SU-DHL-6 (cell line): ENCODE results near the gene USP24.

ENCODE experiments used
- H2AFZ ChIP-seq: fragments of 200-600 bp; sonication (generic); 2 replicates; pipeline ENCODE4 v1.6.1; 2014; ENCODE audit warnings: low read depth, mild to moderate bottlenecking, moderate library complexity, mixed read lengths, antibody characterized with exemption, low read length; ENCODE audit not compliant: severe bottlenecking
- H3F3A ChIP-seq: fragments of 200-600 bp; shearing (Covaris generic); 2 replicates; pipeline ENCODE4 v1.6.0; 2016; ENCODE audit warnings: antibody characterized with exemption, mild to moderate bottlenecking; ENCODE audit not compliant: insufficient read depth
- H3K27ac ChIP-seq: fragments of 200-600 bp; sonication (generic); 2 replicates; pipeline ENCODE4 v1.5.1; 2016; ENCODE audit warnings: low read depth, mild to moderate bottlenecking, low read length, moderate library complexity, mixed read lengths
- H3K27me3 ChIP-seq: fragments of 200-600 bp; sonication (generic), shearing (Covaris generic); 2 replicates; pipeline ENCODE4 v1.6.0; 2014; ENCODE audit warnings: mild to moderate bottlenecking, low read length
- H3K36me3 ChIP-seq: fragments of 200-600 bp; sonication (generic); 2 replicates; pipeline ENCODE4 v1.6.1; 2014; ENCODE audit warnings: mild to moderate bottlenecking, low read length, mixed read lengths
- H3K4me2 ChIP-seq: fragments of 300-600, 200-600 bp; shearing (Covaris generic), sonication (generic); 2 replicates; pipeline ENCODE4 v1.6.0; 2014; ENCODE audit warnings: low read length, low read depth, mild to moderate bottlenecking; ENCODE audit not compliant: poor library complexity, severe bottlenecking
- H3K4me3 ChIP-seq: fragments of 200-600 bp; sonication (generic); 2 replicates; pipeline ENCODE4 v1.5.1; 2014; ENCODE audit warnings: antibody characterized with exemption, low read length, mild to moderate bottlenecking, mixed read lengths; ENCODE audit not compliant: insufficient read depth, poor library complexity, severe bottlenecking
- H3K79me2 ChIP-seq: fragments of 200-600 bp; sonication (generic); 2 replicates; pipeline ENCODE4 v1.6.1; 2014; ENCODE audit warnings: mild to moderate bottlenecking, low read length, moderate library complexity; ENCODE audit not compliant: insufficient read depth
- H3K9ac ChIP-seq: fragments of 200-600 bp; sonication (generic); 2 replicates; pipeline ENCODE4 v1.7.0; 2014; ENCODE audit warnings: mild to moderate bottlenecking, low read length
- H3K9me2 ChIP-seq: fragments of 200-600 bp; sonication (generic); replicated peaks from 2 replicates; pipeline ENCODE4 v1.6.1; 2014; ENCODE audit warnings: low read length; ENCODE audit not compliant: insufficient read depth
- H3K9me3 ChIP-seq: fragments of 200-600 bp; sonication (generic); 2 replicates; pipeline ENCODE4 v1.6.1; 2014; ENCODE audit warnings: low read length, mixed read lengths; ENCODE audit not compliant: insufficient read depth
- H4K20me1 ChIP-seq: fragments of 200-600 bp; sonication (generic); 2 replicates; pipeline ENCODE4 v1.6.1; 2014; ENCODE audit warnings: low read depth, mild to moderate bottlenecking, antibody characterized with exemption, low read length, moderate library complexity, mixed read lengths
- CTCF ChIP-seq: fragments of 200-600 bp; sonication (generic); IDR thresholded peaks from one replicate; pipeline ENCODE4 v1.5.1; 2017; ENCODE audit warnings: antibody characterized with exemption, mild to moderate bottlenecking, low read length, moderate library complexity; ENCODE audit not compliant: insufficient read depth, poor library complexity, severe bottlenecking
- EZH2phosphoT487 ChIP-seq: fragments of 200-600 bp; sonication (generic), shearing (Covaris generic); conservative IDR thresholded peaks from 2 replicates; pipeline ENCODE4 v1.6.1; 2018; ENCODE audit warnings: mild to moderate bottlenecking, antibody characterized with exemption, low read length, moderate library complexity, mixed read lengths

Gene USP24

GRCh38 chr1:55143684-55144083, 71.5 kb downstream of the USP24 start:
- no peaks in the 10 kb centered on the region for H3F3A ChIP-seq
- no peaks in the 10 kb centered on the region for H3K9me3 ChIP-seq
- H4K20me1 ChIP-seq = no peaks in the 10 kb centered on the region
- no peak overlapping the region for H3K4me2 ChIP-seq
- H3K27me3 ChIP-seq = no peaks in the 10 kb centered on the region
- no peak overlapping the region for H2AFZ ChIP-seq
- no peak overlapping the region for H3K27ac ChIP-seq
- no peaks in the 10 kb centered on the region for H3K9me2 ChIP-seq
- no peaks in the 10 kb centered on the region for H3K79me2 ChIP-seq
- no peak overlapping the region for H3K9ac ChIP-seq
- TF ChIP-seq EZH2phosphoT487 = no peak
- no peak for TF ChIP-seq CTCF
- peaks cover 27% of the 10 kb centered on the region; the same call in 1 of the 2 replicates for H3K36me3 ChIP-seq
- H3K4me3 ChIP-seq = no peak overlapping the region

- no peak for TF ChIP-seq EZH2phosphoT487
- TF ChIP-seq CTCF = no peak
- H3K79me2 ChIP-seq = no peaks in the 10 kb centered on the region
- H3K4me3 ChIP-seq = no peak overlapping the region
- no peak overlapping the region for H3K4me2 ChIP-seq
- H3K36me3 ChIP-seq = peaks cover 34% of the 10 kb centered on the region; the same call in 1 of the 2 replicates
- no peaks in the 10 kb centered on the region for H3K9me2 ChIP-seq
- no peak overlapping the region for H3K9ac ChIP-seq
- H3K27ac ChIP-seq = no peak overlapping the region
- H3K9me3 ChIP-seq = no peaks in the 10 kb centered on the region
- H3F3A ChIP-seq = no peaks in the 10 kb centered on the region
- H4K20me1 ChIP-seq = no peaks in the 10 kb centered on the region
- no peaks in the 10 kb centered on the region for H3K27me3 ChIP-seq
- H2AFZ ChIP-seq = no peak overlapping the region
Observed at GRCh38 chr1:55141295-55141893, 73.8 kb downstream of the USP24 start.

GRCh38 chr1:55140546-55140983, 74.6 kb downstream of the USP24 start:
- H3K9me2 ChIP-seq = no peaks in the 10 kb centered on the region
- H2AFZ ChIP-seq = no peak overlapping the region
- no peak overlapping the region for H3K4me2 ChIP-seq
- no peak for TF ChIP-seq EZH2phosphoT487
- TF ChIP-seq CTCF = peak; percentile 74
- H3K9me3 ChIP-seq = no peaks in the 10 kb centered on the region
- no peak overlapping the region for H3K9ac ChIP-seq
- no peaks in the 10 kb centered on the region for H3K79me2 ChIP-seq
- no peak overlapping the region for H3K27ac ChIP-seq
- no peaks in the 10 kb centered on the region for H3F3A ChIP-seq
- H3K4me3 ChIP-seq = no peak overlapping the region
- H3K27me3 ChIP-seq = no peaks in the 10 kb centered on the region
- H4K20me1 ChIP-seq = no peaks in the 10 kb centered on the region
- peaks cover 31% of the 10 kb centered on the region; the same call in 1 of the 2 replicates for H3K36me3 ChIP-seq
